ENCODE data around the gene FUT7. TPM values are rescaled to one million over a fixed set of nuclear protein-coding genes. Genes with fewer than 3 reads are reported as not detected.

The FUT7 gene
- total and polyA plus RNA-seq, 2 of the 13 experiments (the other 11 are each of a cell fraction or from before 2014, with no cell fraction given), result 0.05 TPM; not detected in 1

DNA sequence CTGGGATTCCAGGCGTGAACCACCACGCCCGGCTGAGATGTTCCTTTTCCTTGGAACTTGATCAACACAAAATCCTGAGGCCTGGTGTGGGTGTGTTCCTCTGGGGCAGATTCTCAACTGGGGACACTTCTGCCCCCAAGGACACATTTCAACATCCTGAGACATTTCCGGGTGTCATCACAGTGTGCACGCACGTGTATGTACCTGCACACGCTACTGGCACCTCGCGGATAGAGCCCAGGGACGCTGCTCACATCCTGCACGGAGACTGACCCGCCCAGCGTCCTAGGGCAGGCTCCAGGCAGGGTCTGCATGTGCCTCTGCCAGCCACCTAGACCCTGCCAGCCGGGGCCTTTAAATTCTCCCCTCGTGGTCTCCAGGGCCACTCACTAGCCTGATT lies 30.5 kb upstream of the FUT7 start:
- no peaks in the 10 kb centered on the region for H3K79me2 ChIP-seq (ENCODE audit: insufficient read depth, low read length)
- H4K20me1 ChIP-seq (ENCODE audit: insufficient read depth, low read length), result no peaks in the 10 kb centered on the region
- TSS peak; percentile 56 for BruUV-seq (replicated peaks)
- no peaks in the 10 kb centered on the region for H3K9me3 ChIP-seq (ENCODE audit: low read length)
- WGBS (ENCODE audit: low lambda C conversion rate), result 85% methylated on average over 5 of the region's 15 CpGs
- H3K36me3 ChIP-seq (replicated peaks in 1 of 2; ENCODE audit: control insufficient read depth in 1 of 2, insufficient read depth in 2 of 2, low read length in 2 of 2), result peaks cover 3 to 16% of the 10 kb centered on the region in 2 experiments; a peak in 2 of 5 replicates
- H3K9ac ChIP-seq (ENCODE audit: insufficient read depth, low read depth, low read length), result no peak overlapping the region
- peaks cover 25% of the 10 kb centered on the region for H3K4me1 ChIP-seq (ENCODE audit: insufficient read depth, low read length)
- ATAC-seq (no peak), FAIRE-seq (no peak), DNase-seq (ENCODE audit: low spot score) (no peak)
- H2AFZ ChIP-seq (ENCODE audit: low read length), result no peak overlapping the region
- H3K27me3 ChIP-seq (ENCODE audit: control insufficient read depth in 1 of 2, insufficient read depth in 2 of 2, low read length in 2 of 2), result no peaks in the 10 kb centered on the region
- intact Hi-C loops (cut with micrococcal nuclease; ENCODE audit: unreplicated experiment), result no loop called here
- ChIA-PET CTCF (ENCODE audit: low intra/inter-chr PET ratio, low total read pairs) (no interaction called here), POLR2A (no interaction called here)
- in situ Hi-C loops (cut with HindIII; ENCODE audit: extremely low pct_ligation_motif_present, low pct_unique_long_range_greater_than_20kb), result no loop called here
- no peak overlapping the region for H3K4me2 ChIP-seq (ENCODE audit: low read depth, low read length)
- H3K4me3 ChIP-seq (replicated peaks in 1 of 3; ENCODE audit: insufficient read depth in 1 of 3, low read depth in 2 of 3, low read length in 3 of 3), result no peak overlapping the region
- no peak overlapping the region for H3K27ac ChIP-seq (ENCODE audit: extremely low read length, insufficient read depth, low read length)
- TF ChIP-seq AKAP8 (CRISPR knock-in tag; IDR thresholded peaks at IDR 0.05) (peak; percentile 78; the same call in 1 of the 2 replicates), NR3C1 (CRISPR knock-in tag; IDR thresholded peaks at IDR 0.05) (no peak), ARNT2 (CRISPR knock-in tag; IDR thresholded peaks at IDR 0.05; ENCODE audit: low read depth) (no peak), POGZ (CRISPR knock-in tag; IDR thresholded peaks at IDR 0.05) (no peak), ZBTB33 (CRISPR knock-in tag; IDR thresholded peaks at IDR 0.05) (peak; percentile 71), AGO2 (optimal IDR thresholded peaks at IDR 0.05; ENCODE audit: low read depth, low read length) (peak; percentile 47), ZNF543 (CRISPR knock-in tag; IDR thresholded peaks at IDR 0.05) (no peak), ZNF839 (CRISPR knock-in tag; IDR thresholded peaks at IDR 0.05; ENCODE audit: borderline replicate concordance) (no peak), ARID3A (IDR thresholded peaks at IDR 0.05; ENCODE audit: low read depth, low read length) (no peak), SRSF9 (IDR thresholded peaks at IDR 0.05; ENCODE audit: borderline replicate concordance, insufficient read depth, low read depth, low read length, poor library complexity, severe bottlenecking) (no peak), ZNF382 (CRISPR knock-in tag; IDR thresholded peaks at IDR 0.05; ENCODE audit: borderline replicate concordance) (no peak), ZNF326 (CRISPR knock-in tag; IDR thresholded peaks at IDR 0.05; ENCODE audit: borderline replicate concordance) (peak; percentile 50; the same call in 1 of the 2 replicates), ZNF362 (CRISPR knock-in tag; IDR thresholded peaks at IDR 0.05; ENCODE audit: borderline replicate concordance) (no peak), ZNF7 (CRISPR knock-in tag; IDR thresholded peaks at IDR 0.05) (peak; percentile 91), ZSCAN21 (CRISPR knock-in tag; IDR thresholded peaks at IDR 0.05; ENCODE audit: borderline replicate concordance) (no peak), ETV5 (CRISPR knock-in tag; IDR thresholded peaks at IDR 0.05; ENCODE audit: borderline replicate concordance) (peak; percentile 21; the same call in 1 of the 2 replicates)
- TF ChIP-seq, protein P1, sequence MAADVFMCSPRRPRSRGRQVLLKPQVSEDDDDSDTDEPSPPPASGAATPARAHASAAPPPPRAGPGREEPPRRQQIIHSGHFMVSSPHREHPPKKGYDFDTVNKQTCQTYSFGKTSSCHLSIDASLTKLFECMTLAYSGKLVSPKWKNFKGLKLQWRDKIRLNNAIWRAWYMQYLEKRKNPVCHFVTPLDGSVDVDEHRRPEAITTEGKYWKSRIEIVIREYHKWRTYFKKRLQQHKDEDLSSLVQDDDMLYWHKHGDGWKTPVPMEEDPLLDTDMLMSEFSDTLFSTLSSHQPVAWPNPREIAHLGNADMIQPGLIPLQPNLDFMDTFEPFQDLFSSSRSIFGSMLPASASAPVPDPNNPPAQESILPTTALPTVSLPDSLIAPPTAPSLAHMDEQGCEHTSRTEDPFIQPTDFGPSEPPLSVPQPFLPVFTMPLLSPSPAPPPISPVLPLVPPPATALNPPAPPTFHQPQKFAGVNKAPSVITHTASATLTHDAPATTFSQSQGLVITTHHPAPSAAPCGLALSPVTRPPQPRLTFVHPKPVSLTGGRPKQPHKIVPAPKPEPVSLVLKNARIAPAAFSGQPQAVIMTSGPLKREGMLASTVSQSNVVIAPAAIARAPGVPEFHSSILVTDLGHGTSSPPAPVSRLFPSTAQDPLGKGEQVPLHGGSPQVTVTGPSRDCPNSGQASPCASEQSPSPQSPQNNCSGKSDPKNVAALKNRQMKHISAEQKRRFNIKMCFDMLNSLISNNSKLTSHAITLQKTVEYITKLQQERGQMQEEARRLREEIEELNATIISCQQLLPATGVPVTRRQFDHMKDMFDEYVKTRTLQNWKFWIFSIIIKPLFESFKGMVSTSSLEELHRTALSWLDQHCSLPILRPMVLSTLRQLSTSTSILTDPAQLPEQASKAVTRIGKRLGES (CRISPR knock-in tag; IDR thresholded peaks at IDR 0.05; ENCODE audit: borderline replicate concordance), result no peak
